SK-N-MC (cell line): ENCODE data around the gene DAAM1.

ENCODE experiments used
- EZH2 ChIP-seq: fragments of 200-600 bp; sonication (generic); IDR thresholded peaks from one replicate; pipeline ENCODE4 v1.6.1; 2017; ENCODE audit warnings: antibody characterized with exemption
- POLR2AphosphoS5 ChIP-seq: IDR thresholded peaks from 2 replicates; pipeline ENCODE4 v1.6.1; 2012; ENCODE audit warnings: mild to moderate bottlenecking, low read depth, low read length, borderline replicate concordance

DNA sequence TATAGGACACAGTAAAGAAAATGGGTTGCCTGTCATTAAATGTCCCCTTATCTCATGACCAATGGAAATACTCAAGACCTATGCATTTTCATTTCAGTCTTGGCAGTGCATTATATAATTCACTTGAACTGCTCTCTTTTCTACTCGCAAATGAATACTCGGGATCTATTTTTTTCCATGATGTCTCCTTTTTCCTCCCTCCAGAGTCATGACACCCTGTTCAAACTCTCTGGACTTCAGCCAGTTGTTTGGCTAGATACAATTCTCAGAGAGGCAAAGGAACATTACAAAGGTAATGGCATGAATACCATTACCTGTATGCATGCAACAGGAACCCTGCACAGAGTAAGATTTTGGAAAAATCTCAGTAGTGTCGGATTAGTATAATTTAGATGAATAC is 145.8 kb downstream of the DAAM1 start:
- no peak for TF ChIP-seq POLR2AphosphoS5
- no peak for TF ChIP-seq EZH2
